ENCODE data around the gene C2orf42. TPM values are rescaled to one million over a fixed set of nuclear protein-coding genes. Genes with fewer than 3 reads are reported as not detected.

C2orf42 gene
- total and polyA plus RNA-seq, 10 of the 15 experiments (the other 5 are each of a cell fraction or from before 2014, with no cell fraction given), result 5.5 to 19.8 (median 11.5) TPM

GRCh38 chr2:70203086-70203485 is 12.3 kb upstream of the C2orf42 start:
- ATAC-seq (no peak), DNase-seq (ENCODE audit: low read depth, low spot score) (no peak), FAIRE-seq (no peak)
- CTCF ChIA-PET, result interaction anchor here (1.0 kb wide), 1 partner anchor 12 kb away, joined by 3 read pairs; the partner anchor contains the start of gene C2orf42
- BruUV-seq (replicated peaks), result no TSS peak
- Histone ChIP-seq H3K79me2 (ENCODE audit: control insufficient read depth, insufficient read depth, low read length) (no peaks in the 10 kb centered on the region), H3K36me3 (ENCODE audit: control insufficient read depth in 2 of 2, insufficient read depth in 2 of 2, low read length in 1 of 2) (no peaks in the 10 kb centered on the region; a peak in 1 of 4 replicates), H3K4me3 (no peak overlapping the region), H2AFZ (ENCODE audit: control insufficient read depth, low read depth, low read length) (no peak overlapping the region), H3K4me2 (ENCODE audit: control insufficient read depth, insufficient read depth) (no peak overlapping the region), H3K27me3 (replicated peaks in 1 of 2; ENCODE audit: control insufficient read depth in 2 of 2, insufficient read depth in 2 of 2, low read length in 1 of 2) (no peaks in the 10 kb centered on the region), H3K9me3 (replicated peaks; ENCODE audit: control insufficient read depth, insufficient read depth, low read length) (no peaks in the 10 kb centered on the region; the same call in 2 of the 3 replicates), H4K20me1 (ENCODE audit: control insufficient read depth, insufficient read depth) (no peaks in the 10 kb centered on the region), H3K4me1 (ENCODE audit: control insufficient read depth, insufficient read depth, low read length) (no peaks in the 10 kb centered on the region), H3K9ac (ENCODE audit: control insufficient read depth, insufficient read depth, low read length) (no peak overlapping the region), H3K27ac (ENCODE audit: control insufficient read depth, insufficient read depth) (no peak overlapping the region)
- intact Hi-C loops (cut with micrococcal nuclease; ENCODE audit: unreplicated experiment), result no loop called here
- POLR2A ChIA-PET, result interaction anchor here (0.5 kb wide), 1 partner anchor 91 kb away, joined by 3 read pairs; the partner anchor contains the start of gene SNRPG
- RAD21 ChIA-PET (ENCODE audit: unreplicated experiment), result no interaction called here
- no peak for TF ChIP-seq TAF1 (IDR thresholded peaks at IDR 0.05; ENCODE audit: borderline replicate concordance, low read depth, low read length)
- SMC1A ChIA-PET (ENCODE audit: uncharacterized antibody, unreplicated experiment), result no interaction called here
- 58% methylated on average over 5 of the region's 5 CpGs for WGBS (ENCODE audit: insufficient coverage, insufficient replicate concordance, low lambda C conversion rate, missing lambda C conversion rate)
- in situ Hi-C loops (cut with MboI), result no loop called here

GRCh38 chr2:70202236-70202806 is 11.5 kb upstream of the C2orf42 start:
- intact Hi-C loops (cut with micrococcal nuclease; ENCODE audit: unreplicated experiment) (no loop called here), in situ Hi-C loops (cut with MboI) (no loop called here)
- DNase-seq (ENCODE audit: low read depth, low spot score) (no peak), ATAC-seq (no peak), FAIRE-seq (no peak)
- Histone ChIP-seq H3K4me3 (no peak overlapping the region), H3K9ac (ENCODE audit: control insufficient read depth, insufficient read depth, low read length) (no peak overlapping the region), H3K79me2 (ENCODE audit: control insufficient read depth, insufficient read depth, low read length) (no peaks in the 10 kb centered on the region), H3K36me3 (ENCODE audit: control insufficient read depth in 2 of 2, insufficient read depth in 2 of 2, low read length in 1 of 2) (no peaks in the 10 kb centered on the region), H3K4me2 (ENCODE audit: control insufficient read depth, insufficient read depth) (no peak overlapping the region), H3K27me3 (replicated peaks in 1 of 2; ENCODE audit: control insufficient read depth in 2 of 2, insufficient read depth in 2 of 2, low read length in 1 of 2) (no peaks in the 10 kb centered on the region), H3K27ac (ENCODE audit: control insufficient read depth, insufficient read depth) (no peak overlapping the region), H3K4me1 (ENCODE audit: control insufficient read depth, insufficient read depth, low read length) (no peaks in the 10 kb centered on the region), H2AFZ (ENCODE audit: control insufficient read depth, low read depth, low read length) (no peak overlapping the region), H4K20me1 (ENCODE audit: control insufficient read depth, insufficient read depth) (no peaks in the 10 kb centered on the region), H3K9me3 (replicated peaks; ENCODE audit: control insufficient read depth, insufficient read depth, low read length) (no peaks in the 10 kb centered on the region; the same call in 2 of the 3 replicates)
- 80% methylated on average over 9 of the region's 9 CpGs for WGBS (ENCODE audit: insufficient coverage, insufficient replicate concordance, low lambda C conversion rate, missing lambda C conversion rate)
- ChIA-PET SMC1A (ENCODE audit: uncharacterized antibody, unreplicated experiment) (interaction anchor here (1.5 kb wide), 1 partner anchor 11 kb away, joined by 3 read pairs; no protein-coding TSS in a partner anchor), POLR2A (interaction anchor here (1.8 kb wide), 1 partner anchor 11 kb away, joined by 4 read pairs; the partner anchor contains the start of gene C2orf42), CTCF (interaction anchor here (1.0 kb wide), 1 partner anchor 11 kb away, joined by 3 read pairs; the partner anchor contains the start of gene C2orf42), RAD21 (ENCODE audit: unreplicated experiment) (interaction anchor here (0.6 kb wide), 1 partner anchor 431 kb away, joined by 3 read pairs; no protein-coding TSS in a partner anchor)
- BruUV-seq (replicated peaks), result no TSS peak
- TF ChIP-seq IRF3 (IDR thresholded peaks at IDR 0.05), result no peak
- TF ChIP-seq PML (IDR thresholded peaks at IDR 0.05; ENCODE audit: low read length), result no peak
- TF ChIP-seq RBBP5 (conservative IDR thresholded peaks at IDR 0.05), result no peak
